ENCODE data around the gene DIP2C.
"Not testable (repeated sequence)": the region's sequence is repeated elsewhere in the genome, so short reads cannot be mapped to it uniquely, and the experiment has no call there.

Gene DIP2C

DNA sequence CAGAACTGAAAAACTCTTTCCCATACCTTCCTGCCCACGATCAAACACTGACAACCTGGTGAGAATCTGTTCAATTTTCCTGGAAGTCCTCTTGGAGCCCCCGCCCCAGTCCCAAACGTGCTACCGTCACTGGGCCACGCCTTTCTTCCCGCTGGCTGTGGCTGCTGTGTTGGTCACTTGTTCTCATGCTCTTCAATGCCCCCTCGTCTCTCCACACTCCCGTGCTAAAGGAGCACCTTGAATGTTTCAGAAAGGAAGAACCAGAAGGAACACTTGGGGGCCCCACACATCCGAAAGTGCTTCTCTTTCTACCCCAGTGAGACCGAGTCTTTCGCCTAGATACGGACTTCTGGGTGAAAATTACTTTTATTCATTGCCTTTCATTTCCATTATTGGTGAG, 215.1 kb downstream of the DIP2C start:
- DNase-seq = no peak

DNA sequence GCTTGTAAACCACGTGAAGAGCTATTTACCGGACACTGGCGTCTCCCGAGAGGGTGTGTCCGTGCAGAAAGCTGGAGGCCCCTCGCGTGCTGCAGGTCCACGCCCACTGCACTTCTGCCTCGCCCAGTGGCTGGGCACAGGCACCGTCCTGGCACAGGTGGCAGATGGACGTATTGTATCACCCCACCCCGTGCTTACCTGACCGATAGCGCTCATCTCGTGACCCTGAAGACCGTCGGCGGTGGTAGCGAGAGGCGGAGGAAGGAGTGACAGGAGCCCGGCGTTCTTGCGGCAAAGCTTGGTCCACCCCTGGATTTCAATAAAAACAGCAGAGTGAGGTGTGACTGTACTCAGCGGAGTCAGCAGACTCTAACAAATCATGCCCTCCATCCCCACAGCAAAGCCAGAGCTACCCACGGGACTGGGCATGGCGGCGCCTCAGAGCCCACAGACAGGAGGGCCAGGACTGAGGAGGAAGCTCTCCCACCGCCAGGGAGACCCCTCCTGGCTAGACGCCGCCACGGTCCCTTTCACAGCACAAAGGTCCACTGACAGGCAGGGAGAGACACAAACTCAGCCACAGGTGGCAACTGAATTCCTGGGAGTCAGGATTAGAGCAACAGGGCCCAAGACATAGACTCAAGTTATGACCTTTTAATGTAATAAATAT, 217.1 kb downstream of the DIP2C start:
- no peak for DNase-seq

DNA sequence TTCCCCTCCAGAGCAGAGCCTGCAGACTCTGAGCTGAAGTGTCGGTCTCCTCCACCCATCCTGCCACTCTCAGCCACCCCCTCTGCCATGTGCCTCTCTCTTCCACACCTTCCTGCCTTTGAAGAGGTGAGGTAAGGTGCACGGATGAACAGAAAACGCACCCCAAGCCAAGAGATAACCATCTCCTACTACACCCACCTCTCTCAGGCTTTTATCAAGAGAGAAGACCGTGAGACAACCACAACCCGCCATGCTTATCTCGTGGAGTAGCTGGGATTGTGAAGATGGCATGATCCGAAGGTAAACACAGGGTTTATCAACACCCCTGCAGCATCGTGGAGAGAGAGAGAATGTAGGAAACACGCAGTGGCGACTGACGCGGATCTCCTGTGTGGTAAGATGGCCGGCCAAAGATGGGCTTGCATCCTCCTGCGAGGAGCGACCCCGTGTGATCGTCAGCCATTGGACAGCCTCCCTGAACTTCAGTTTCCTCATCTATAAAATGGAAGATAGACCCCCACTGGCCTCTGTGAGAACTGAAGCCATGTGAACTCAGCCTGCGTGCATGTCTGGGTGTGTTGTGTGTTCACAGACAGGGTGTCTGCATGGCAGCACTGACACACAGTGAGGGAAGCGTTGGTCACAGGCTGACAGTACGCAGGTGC, 219.0 kb downstream of the DIP2C start:
- no peak for DNase-seq

DNA sequence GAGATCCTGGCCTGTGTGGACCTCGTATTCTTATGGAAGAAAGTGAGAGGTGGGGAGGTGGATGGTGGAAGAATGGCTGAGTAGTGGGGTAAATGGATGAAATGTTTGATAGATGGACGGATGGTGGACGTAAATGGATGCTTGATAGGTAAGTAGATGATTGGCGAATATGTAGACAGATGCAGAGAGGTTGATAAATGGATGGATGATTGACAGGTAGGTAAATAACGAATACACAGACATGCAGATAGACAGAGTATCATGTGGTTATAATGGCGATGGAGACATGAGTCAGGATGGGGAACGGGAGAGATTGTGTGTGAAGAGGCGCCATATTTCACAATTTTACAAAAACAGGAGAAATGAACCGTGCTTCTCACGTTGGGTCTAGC, 219.5 kb downstream of the DIP2C start:
- no peak for DNase-seq

DNA sequence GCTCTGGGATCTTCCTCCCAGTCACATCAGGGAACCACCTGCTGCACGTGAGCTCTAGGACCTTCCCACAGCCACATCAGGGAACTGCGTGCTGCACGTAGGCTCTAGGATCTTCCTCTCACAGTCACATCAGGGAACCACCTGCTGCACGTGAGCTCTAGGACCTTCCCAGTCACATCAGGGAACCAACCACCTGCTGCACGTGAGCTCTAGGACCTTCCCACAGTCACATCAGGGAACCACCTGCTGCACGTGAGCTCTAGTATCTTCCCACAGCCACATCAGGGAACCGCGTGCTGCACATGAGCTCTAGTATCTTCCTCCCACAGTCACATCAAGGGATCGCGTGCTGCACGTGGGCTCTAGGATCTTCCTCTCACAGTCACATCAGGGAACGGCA, 229.7 kb downstream of the DIP2C start:
- no peak for DNase-seq

DNA sequence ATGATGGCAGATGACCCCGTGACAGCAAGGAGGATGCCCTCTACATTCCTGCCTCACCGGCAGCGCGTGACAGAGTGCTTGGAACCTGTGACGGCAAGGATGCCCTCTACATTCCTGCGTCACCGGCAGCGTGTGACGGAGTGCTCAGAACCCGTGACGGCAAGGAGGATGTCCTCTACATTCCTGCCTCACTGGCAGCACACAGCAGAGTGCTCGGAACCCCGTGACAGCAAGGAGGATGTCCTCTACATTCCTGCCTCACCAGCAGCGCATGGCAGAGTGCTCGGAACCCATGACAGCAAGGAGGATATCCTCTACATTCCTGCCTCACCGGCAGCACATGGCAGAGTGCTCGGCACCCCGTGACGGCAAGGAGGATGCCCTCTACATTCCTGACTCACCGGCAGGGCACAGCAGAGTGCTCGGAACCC, 231.0 kb downstream of the DIP2C start:
- DNase-seq = no peak

DNA sequence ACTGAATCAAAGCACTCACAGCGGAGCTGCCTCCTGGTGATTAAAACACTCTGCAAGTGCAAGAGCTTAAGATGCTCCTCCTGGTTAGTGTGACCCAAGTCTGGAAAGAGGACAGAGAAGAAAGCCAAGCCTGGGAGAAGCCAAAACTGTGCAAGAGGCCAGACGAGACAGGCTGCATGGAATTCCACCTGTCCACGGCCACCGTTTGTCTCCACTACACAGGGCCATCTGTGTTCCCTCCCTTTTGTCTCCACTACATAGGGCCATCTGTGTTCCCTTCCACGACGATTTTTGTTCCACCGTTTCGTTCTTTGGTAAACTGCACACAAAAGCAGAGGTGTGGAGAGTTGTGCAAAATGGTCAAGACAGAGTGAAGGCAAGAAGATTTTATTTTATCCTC, 233.0 kb downstream of the DIP2C start:
- no peak for DNase-seq

DNA sequence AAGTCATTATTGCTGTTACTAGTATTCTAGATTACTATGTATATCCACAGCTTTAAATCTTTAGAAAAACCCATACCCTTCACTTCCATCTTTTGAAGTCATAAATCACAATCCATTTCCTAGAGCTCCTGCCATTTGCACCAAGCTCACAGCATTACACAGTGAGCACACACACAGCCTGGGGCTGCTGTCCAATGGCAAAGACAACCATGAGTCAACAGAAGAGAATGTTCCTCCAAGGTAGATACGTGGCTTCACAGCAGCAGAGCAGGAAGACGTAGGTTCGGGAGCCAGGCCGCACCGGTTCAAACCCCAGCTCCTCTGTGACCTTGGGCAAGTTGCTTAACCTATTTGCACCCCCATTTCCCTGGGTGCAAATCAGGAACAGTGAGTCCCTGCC, 234.6 kb downstream of the DIP2C start:
- DNase-seq = peak; percentile 41

DNA sequence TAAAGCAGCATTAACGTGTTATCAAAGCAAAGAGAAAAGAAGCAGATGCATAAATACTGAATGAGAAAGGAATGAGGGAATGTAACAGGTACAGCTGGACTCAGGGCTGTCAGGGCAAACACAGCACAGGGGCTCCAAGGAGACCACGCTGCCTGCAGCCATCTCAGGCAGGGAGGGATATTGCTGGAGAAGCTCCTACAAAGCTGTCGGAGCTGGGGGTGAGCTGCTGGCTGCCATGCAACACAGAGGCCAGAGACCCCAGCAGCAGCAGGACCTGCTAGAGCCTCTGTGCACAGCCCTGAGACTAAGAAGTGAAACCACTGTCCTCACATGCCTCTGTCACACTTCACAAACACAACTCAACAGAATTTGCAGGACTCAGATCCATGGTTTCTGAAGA, 235.8 kb downstream of the DIP2C start:
- DNase-seq = no peak

DNA sequence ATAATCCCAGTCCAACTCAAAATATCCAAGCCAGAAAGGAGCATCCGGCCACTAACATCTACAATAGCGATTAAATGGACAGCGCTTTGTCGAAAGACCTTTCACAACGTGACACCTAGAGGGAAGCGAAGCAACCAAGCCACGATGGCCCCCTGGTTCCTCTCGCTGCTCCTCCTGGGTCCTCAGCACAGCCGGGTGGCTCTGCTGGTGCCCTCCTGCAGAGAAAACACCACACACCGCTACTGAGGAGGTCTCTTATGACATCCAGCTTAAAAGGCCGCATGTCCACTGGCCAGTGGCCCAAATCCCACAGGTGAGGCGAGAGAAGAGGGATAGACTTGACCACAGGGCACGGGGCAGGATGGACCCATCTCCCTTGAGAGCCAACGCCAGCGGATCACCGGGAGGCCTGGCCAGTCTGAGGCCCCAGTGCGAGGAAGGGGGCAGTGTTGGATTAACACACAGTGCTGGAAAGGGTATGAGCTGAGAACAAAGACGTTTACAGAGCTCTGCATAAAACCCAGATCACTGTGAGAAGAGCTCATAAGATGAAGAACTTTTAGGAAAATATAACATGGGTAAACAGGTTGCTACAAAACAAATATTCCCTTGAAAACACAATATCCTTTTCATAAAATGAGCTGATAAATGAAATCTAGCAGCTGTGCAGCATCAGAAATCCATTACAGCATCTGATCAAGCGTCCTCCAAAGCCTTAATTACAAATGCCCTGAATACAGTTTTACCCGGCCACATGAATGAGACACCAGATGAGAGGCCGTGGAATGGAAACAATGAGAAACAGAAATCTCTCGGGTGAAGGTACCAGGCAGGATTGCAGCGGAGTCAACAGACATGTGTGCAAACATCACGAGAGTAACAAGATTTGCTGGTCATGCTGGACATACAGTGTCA, 236.7 kb downstream of the DIP2C start:
- no peak for DNase-seq

DNA sequence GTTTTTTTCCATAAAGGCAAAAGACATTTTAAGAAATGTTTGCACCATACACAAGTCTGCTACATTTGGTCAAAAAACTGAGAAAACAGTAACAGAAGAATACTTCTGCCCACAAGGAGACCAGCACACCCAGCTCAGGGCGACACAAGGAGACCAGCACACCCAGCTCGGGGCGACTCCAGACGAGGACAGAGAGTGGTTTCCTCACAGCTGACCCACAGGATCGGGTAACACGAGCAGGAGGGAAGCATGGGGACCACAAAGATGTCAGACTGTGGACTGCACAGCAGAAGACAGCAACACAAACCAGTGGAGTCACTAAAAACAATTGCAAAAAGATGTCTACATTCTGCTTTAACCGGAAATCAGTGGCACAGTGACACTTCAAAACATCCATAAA, 237.6 kb downstream of the DIP2C start:
- no peak for DNase-seq

DNA sequence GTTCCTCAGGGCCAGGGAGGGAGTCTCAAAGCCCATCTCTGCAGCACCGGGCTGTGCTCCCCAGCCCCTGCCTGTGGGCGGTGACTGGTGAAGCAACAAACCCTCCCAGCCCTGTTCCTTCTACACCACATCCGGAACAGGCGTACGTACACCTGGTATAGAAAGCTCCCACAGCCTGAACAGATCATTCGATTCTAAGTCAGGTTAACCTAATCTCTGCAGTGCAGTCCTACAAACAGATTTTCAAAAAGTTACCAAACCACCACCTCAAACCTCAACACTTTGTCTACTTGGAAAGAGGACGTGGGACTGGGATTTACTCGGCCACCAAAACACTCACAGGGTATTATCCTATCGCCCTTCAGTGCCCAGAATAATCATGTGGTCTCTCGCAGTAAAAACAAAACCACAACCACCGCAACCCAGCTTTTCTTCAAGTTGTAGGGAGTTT, 238.4 kb downstream of the DIP2C start:
- DNase-seq = no peak

DNA sequence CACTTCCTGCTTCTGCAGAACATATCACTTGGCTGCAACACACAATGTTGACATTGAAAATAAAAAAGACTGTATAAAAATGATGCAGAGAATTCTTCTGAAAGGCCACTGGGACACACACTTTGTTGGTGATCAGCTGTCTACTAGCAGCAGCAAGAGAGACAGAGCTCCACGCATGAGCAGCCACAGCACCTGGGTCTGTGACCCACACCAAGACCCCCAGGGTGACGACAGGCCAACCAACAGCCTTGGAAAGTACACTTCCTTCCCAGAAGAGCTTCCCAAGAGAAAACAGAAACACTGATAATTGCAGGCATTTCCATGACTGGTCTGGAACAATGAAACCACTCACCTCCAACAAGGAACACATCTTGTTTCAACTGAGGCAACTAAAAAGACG, 239.0 kb downstream of the DIP2C start:
- DNase-seq = no peak

DNA sequence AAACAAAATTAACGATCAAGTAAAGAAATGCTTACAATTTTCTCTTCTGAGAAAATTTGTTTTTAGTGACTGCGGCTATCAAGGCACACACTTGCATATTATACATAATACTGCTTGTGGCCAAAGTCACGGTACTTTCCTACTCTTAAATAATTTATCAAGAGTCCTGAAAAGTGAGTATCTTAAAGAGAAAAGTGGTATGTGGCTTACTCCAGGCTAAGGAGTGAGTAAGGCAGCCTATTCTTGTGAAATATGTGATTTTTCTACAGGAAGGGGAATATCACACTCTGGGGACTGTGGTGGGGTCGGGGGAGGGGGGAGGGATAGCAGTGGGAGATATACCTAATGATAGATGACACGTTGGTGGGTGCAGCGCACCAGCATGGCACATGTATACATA, 240.1 kb downstream of the DIP2C start:
- DNase-seq = not testable (repeated sequence)

DNA sequence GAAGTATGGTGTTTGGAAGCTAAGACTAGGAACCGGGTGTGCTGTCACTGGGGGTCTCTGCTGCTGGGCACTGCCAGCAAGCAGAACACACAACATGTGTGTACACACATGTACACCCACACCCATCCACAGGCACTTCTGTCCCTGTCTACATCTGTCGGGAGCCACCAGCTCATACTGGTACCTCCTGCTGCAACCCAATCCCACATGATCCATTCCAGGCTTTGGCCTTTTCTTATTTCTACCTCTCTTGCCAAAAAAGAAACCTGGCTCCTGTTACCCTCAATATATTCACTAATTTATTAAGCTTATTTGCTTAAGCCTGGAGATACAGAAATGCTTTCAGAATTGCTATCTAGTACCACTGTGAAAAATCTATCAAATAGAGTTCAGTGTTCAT, 246.0 kb downstream of the DIP2C start:
- no peak for DNase-seq

DNA sequence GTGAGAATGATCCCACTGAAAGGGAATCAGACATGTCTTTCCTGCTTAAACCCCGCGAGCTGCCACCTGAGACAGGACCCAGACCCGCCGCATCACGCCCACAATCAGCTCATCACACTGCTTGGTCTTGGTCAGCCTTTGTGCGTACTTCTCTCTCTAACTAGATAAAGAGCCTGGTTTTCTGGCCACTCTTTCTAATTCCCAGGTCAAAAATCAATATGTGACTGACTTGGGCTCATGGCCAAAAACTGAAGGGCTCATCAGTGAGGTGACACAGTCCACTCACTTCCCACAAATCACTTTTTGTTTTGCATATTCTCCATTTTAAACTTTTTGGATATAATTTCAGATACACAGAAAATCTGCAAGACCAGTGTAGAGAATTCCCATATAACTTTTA, 247.3 kb downstream of the DIP2C start:
- no peak for DNase-seq

DNA sequence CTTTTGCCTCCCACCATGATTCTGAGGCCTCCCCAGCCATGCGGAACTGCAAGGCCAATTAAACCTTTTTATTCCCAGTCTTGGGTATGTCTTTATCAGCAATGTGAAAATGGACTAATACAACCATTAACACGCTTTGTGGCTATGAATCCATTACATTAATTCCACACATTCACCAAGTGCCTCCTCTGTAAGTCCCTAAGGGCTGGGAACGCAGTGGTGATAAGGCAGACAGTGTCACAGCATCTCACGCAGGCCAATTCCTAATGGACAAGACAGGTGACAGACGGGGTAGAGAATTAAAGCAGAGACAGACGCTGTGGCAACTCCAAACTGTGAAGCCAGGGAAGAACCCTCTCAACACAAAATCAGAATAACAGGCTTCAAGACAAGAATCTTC, 247.8 kb downstream of the DIP2C start:
- no peak for DNase-seq

DNA sequence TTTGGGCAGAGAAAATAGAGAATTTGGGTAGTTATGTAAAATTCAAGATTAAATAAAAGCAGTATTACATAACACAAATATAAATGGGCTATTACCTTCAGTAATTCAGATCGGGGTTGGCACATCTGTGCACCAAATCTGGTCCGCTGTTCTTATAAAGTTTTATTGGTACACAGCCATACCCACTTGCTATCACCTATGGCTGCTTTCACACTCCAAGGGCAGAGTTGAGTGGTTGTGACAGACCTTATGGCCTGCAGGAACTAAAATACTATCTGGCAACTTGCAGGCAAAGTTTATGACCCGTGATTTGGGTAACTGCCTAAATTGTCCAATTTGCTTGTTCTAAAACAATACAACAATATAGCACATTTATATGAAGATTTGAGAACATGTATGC, 249.3 kb downstream of the DIP2C start:
- DNase-seq = no peak

DNA sequence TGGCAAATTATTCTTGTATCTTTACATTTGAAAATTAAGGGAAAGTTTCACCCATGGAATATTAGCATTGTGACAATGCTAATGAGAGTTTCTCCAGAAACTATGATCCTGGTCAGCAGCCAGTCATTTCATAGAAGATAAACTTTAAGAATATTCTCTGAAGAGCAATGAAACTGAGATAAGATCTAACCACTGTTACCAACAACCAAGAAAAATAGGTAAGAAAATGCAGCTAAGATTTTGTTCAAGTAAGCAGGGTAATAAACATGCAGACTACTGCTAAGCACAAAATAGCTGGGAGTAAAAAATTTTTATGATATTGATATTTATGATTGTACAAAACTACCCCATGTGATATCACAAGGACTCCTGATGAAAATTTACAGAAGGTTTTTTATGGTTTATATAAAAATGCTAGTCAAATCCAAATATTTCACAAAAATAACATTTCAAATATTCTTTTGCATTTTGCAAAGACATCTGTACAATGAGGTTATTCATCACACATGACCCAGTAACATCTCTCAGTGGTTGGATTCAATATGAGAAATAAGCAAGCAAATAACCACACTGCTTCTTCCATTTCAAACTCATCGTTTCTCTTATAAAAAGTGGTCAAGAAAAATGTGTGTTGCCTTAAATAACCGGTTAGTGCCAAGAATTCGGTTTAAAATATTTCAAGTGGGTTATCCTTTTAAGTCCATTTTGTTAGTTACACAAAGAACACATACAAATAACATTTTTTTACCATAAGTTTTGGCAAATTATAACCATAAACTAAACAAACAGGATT, 251.6 kb downstream of the DIP2C start:
- DNase-seq = no peak

DNA sequence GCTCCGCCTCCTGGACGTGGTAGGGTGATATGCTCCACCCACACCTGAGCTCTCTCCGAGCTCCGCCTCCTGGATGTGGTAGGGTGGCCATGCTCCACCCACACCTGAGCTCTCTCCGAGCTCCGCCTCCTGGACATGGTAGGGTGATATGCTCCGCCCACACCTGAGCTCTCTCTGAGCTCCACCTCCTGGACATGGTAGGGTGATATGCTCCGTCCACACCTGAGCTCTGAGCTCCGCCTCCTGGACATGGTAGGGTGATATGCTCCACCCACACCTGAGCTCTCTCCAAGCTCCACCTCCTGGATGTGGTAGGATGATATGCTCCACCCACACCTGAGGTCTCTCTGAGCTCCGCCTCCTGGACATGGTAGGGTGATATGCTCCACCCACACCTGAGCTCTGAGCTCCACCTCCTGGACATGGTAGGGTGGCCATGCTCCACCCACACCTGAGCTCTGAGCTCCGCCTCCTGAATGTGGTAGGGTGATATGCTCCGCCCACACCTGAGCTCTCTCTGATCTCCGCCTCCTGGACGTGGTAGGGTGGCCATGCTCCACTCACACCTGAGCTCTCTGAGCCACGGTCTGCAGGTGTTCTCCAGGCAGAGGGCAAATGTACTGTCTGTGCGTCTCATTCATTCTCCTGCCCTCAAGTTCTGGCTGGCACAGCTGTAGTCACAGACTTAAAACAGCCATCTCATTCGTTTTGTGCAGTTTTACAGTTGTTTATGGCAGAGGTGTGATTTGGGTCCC, 252.4 kb downstream of the DIP2C start:
- no peak for DNase-seq

DNA sequence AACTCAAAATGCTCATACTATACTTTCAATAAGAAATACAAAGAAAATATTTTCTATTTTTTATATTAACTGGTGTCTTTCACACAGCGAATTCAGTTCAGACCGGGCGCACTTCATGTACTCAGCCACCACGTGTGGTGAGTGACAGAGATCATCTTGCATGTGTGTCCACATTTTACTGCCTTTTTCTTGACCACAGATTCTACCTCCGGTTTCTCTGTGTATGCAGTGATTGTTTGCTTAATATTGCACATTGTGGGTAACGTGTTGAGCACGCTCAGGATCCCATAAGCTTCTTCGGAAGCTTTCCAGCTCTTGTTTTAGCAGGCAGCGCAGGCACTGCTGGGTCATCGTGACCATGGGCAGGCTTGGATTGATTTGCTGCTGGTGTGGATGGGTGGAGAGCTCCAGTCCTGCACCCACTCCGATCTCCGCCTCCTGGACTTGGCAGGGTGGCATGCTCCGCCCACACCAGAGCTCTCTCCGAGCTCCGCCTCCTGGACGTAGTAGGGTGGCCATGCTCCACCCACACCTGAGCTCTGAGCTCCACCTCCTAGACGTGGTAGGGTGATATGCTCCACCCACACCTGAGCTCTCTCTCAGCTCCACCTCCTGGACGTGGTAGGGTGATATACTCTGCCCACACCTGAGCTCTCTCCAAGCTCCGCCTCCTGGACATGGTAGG, 253.3 kb downstream of the DIP2C start:
- DNase-seq = no peak

DNA sequence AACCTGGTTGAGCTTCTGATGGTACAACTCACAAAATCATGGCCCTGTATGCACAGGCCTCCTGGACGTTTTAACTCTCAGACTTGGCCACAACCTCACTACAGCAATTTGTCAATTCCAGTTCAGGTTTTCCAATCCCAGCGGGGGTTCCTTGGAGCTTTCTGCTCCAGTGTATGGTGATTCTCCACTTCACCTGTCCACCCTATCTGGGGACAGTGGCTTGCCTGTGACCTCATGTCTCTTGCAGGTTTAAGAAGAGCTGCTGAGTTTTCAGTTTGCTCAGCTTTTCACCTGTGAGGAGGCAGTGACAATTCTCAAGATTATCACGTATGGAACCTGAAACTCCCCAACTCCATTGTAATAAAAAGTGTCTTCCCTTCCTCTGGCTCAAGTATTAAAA, 254.1 kb downstream of the DIP2C start:
- DNase-seq = no peak
